MG63 (cell line): ENCODE results near the gene TAF1C. TPM values are rescaled to one million over a fixed set of nuclear protein-coding genes. Genes with fewer than 3 reads are reported as not detected.

Source experiments
- DNase-seq: peaks from one replicate; pipeline ENCODE4 v3.0.0-alpha.2; 2020
- H3K27me3 ChIP-seq: fragments of 250-450 bp; sonication (Bioruptor Pico); 2 replicates; pipeline ENCODE4 v1.5.1; 2020; ENCODE audit warnings: mild to moderate bottlenecking, moderate library complexity
- H3K36me3 ChIP-seq: fragments of 250-450 bp; sonication (Bioruptor Pico); 2 replicates; pipeline ENCODE4 v1.5.1; 2020; ENCODE audit warnings: mild to moderate bottlenecking, moderate library complexity
- H3K4me3 ChIP-seq: fragments of 250-450 bp; sonication (Bioruptor Pico); 2 replicates; pipeline ENCODE4 v1.5.1; 2020; ENCODE audit warnings: mild to moderate bottlenecking, moderate library complexity
- H3K9me3 ChIP-seq: fragments of 250-450 bp; sonication (Bioruptor Pico); 2 replicates; pipeline ENCODE4 v1.5.1; 2020; ENCODE audit warnings: mild to moderate bottlenecking, moderate library complexity
- total RNA-seq: library from RNA; depleted of rRNA; stranded (reverse); fragments of >200 nt; shearing (Covaris generic); gene quantifications from 2 replicates; pipeline ENCODE4 v1.2.3, GENCODE V29; 2014; ENCODE audit warnings: low replicate concordance

TAF1C gene
- total RNA-seq, 1 experiment from 2014 or later: 16.6 TPM

GRCh38 chr16:84155771-84156170 lies 31.1 kb downstream of the TAF1C start:
- Histone ChIP-seq H3K9me3 (no peaks in the 10 kb centered on the region), H3K27me3 (no peaks in the 10 kb centered on the region), H3K36me3 (no peaks in the 10 kb centered on the region), H3K4me3 (no peak overlapping the region)
- no peak for DNase-seq

DNA sequence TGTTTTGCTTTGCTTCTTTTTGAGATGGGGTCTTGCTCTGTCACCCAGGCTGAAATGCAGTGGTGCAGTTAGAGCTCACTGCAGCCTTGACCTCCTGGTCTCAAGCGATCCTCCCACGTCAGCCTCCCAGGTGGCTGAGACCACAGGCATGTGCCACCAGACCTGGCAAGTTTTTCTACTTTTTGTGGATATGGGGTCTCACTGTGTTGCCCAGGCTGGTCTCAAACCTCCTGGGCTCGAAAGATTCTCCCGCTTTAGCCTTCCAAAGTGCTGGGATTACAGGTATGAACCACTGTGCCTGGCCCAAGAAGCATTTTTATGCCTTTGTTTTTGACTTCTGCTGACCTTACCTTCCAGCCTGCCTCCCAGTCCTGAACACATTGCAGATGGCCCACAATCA lies 31.6 kb downstream of the TAF1C start:
- no peaks in the 10 kb centered on the region for H3K27me3 ChIP-seq
- H3K36me3 ChIP-seq: no peaks in the 10 kb centered on the region
- H3K9me3 ChIP-seq: no peaks in the 10 kb centered on the region
- no peak overlapping the region for H3K4me3 ChIP-seq
- no peak for DNase-seq

DNA sequence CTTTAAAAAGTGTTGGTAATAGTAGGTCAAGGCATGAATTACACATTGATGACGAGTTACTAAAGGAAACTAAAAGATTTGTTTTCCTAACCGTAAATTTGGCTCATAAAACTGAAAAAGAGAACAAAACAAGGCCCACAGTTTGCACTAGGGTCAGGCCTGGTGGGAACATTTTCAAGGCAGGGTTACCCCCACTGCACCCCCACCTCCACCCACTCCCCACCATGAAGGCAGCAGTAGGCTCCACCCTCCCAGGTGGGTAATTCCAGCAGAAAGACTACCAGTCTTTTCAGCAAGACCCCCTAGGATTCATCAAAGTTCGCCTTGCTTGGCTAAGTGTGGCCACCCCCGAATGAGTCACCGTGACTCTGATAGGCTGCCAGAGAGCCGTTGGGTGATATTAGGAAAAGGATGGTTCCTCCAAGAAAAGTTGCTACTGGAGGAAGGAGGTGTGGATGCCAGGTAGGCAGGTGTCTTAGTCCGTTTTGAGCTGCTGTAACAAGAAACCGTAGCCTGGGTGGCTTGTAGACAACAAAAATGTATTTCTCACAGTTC lies 33.1 kb downstream of the TAF1C start:
- Histone ChIP-seq H3K27me3 (no peaks in the 10 kb centered on the region), H3K36me3 (no peaks in the 10 kb centered on the region)
- peak; percentile 12 for DNase-seq

GRCh38 chr16:84150926-84151325 lies 35.9 kb downstream of the TAF1C start:
- no peaks in the 10 kb centered on the region for H3K36me3 ChIP-seq
- no peaks in the 10 kb centered on the region for H3K27me3 ChIP-seq
- no peak overlapping the region for H3K4me3 ChIP-seq
- H3K9me3 ChIP-seq: no peaks in the 10 kb centered on the region
- no peak for DNase-seq

More for the DNA sequence above, 33.1 kb downstream of the TAF1C start:
- no peaks in the 10 kb centered on the region for H3K9me3 ChIP-seq
- H3K4me3 ChIP-seq: no peak overlapping the region

DNA sequence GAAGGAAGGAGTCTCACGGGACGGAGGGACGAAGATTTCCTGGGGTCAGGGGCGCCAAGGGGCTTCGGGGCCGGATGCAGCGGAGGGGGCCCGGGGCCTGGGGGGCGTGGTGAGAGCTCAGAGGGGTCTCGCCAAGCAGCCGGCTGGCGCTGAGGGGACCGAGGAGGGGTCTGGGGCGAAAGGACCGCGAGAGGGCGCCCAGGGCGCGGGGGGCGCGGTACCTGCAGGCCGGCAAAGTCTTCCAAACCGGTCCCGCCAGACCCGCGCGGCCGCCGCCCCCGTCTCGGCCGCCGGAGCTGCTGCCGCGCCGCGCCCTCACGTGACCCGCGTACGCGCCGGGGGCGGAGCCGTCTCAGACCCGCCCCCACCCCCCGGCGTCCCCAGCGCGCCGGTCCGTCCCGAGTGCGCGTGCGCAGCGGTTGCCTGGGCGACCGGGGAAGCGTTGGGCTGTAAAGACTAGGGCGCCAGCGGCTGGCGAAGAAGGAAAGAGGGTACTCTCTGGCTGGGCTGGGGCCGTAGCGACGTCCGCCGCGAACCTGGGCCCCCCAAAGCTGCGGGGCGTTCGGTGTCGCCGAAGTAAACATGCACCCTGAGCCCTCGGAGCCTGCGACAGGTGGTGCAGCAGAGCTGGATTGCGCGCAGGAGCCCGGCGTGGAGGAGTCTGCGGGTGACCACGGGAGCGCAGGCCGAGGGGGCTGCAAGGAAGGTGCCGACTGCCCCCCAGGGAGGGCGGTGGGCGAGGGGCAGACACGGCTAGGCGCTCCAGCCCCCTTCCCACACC lies 41.8 kb downstream of the TAF1C start, which contains the start of the genes DNAAF1 and HSDL1:
Gene DNAAF1, plus strand, starts transcription at position 450 of the 781 bp plus-strand sequence. Its CDS starts 133 bp downstream, at position 583.
Gene HSDL1, minus strand, starts transcription at position 319 of the 781 bp plus-strand sequence. CDS start 13,856 bp downstream, outside the sequence.
- peak; percentile 70 for DNase-seq
- no peaks in the 10 kb centered on the region for H3K9me3 ChIP-seq

DNA sequence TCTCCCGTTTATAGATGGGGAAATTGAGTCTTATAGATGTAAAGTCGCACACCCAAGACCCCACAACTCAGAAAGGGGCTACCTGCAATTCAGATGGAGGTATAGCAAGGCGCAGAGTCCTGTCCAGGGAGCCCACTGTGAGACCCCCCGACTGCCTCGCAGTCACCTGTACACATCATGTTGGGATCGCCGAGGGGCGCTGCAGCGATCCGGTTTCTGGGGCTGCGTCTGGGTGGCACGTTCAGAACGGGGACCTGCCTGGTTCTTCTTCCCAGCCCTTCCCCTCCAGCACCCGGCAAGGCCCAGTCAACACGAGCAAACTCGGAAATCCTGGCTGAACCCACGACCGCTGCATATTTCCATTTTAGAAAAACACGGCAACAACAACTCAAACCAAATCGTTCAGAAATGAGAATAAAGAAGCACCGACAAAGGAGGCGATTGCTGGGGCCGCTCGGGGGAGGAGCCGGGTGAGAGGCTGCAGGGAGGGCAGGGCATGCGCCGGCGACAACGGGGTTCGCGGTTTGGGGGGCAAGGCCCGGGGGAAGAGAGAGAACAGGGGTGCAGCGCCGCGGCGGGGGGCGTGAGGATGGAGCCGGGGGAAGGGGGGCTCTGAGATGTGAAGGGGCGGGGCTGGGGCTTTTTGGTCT lies 42.5 kb downstream of the TAF1C start:
- H3K27me3 ChIP-seq: no peaks in the 10 kb centered on the region
- no peaks in the 10 kb centered on the region for H3K9me3 ChIP-seq
- DNase-seq: peak; percentile 4
- peak overlapping the region; percentile 57 for H3K4me3 ChIP-seq
- no peaks in the 10 kb centered on the region for H3K36me3 ChIP-seq

More for the DNA sequence above, 41.8 kb downstream of the TAF1C start, which contains the start of the genes DNAAF1 and HSDL1:
- H3K4me3 ChIP-seq: peak within 1 kb of the TSS; percentile 57
- H3K36me3 ChIP-seq: no peaks in the 10 kb centered on the region
- no peaks in the 10 kb centered on the region for H3K27me3 ChIP-seq

GRCh38 chr16:84143784-84144199 lies 43.1 kb downstream of the TAF1C start:
- H3K27me3 ChIP-seq: no peaks in the 10 kb centered on the region
- H3K4me3 ChIP-seq: peak overlapping the region; percentile 57
- no peaks in the 10 kb centered on the region for H3K36me3 ChIP-seq
- DNase-seq: no peak
- H3K9me3 ChIP-seq: no peaks in the 10 kb centered on the region

GRCh38 chr16:84143081-84143480 lies 43.8 kb downstream of the TAF1C start:
- no peaks in the 10 kb centered on the region for H3K9me3 ChIP-seq
- H3K4me3 ChIP-seq: no peak overlapping the region
- no peak for DNase-seq
- H3K36me3 ChIP-seq: no peaks in the 10 kb centered on the region
- no peaks in the 10 kb centered on the region for H3K27me3 ChIP-seq

- H3K9me3 ChIP-seq: no peaks in the 10 kb centered on the region
- DNase-seq: no peak
- no peaks in the 10 kb centered on the region for H3K27me3 ChIP-seq
- no peak overlapping the region for H3K4me3 ChIP-seq
- no peaks in the 10 kb centered on the region for H3K36me3 ChIP-seq
Measured at GRCh38 chr16:84141143-84141670, 45.6 kb downstream of the TAF1C start.

DNA sequence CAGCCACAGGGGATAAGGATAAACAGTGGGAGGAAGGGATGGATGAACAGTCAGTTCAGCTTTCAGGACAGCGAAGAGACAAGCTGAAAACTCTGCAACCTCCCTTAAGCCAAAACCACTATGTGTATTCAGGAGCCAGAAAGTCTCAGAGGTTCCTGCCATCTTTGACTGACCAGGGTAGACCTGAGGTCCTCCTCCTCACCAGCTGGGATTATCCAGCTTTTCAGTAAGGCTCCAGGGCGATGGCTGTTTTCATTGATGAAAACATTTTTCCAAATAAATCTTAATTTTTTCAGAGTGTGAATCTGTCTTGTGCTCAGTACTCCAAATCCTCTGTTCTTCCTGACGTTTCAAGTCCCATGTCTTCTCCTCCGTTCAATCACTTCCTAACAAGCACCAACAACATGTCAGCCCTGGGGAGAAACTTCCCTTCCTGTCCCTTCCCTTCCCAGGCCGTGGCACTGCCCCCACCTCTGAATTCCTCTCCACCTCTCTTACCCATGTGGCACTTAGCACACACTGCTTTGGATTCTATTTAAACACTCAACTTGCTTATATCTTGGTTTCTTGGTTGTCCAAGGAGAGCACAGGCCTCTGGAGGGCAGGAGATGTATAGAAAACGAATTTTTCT lies 47.1 kb downstream of the TAF1C start:
- DNase-seq: no peak
- no peak overlapping the region for H3K4me3 ChIP-seq
- no peaks in the 10 kb centered on the region for H3K9me3 ChIP-seq
- H3K27me3 ChIP-seq: no peaks in the 10 kb centered on the region
- no peaks in the 10 kb centered on the region for H3K36me3 ChIP-seq

- Histone ChIP-seq H3K36me3 (no peaks in the 10 kb centered on the region), H3K27me3 (no peaks in the 10 kb centered on the region), H3K4me3 (no peak overlapping the region), H3K9me3 (no peaks in the 10 kb centered on the region)
- DNase-seq: no peak
Measured at GRCh38 chr16:84138824-84139627, 47.8 kb downstream of the TAF1C start.

DNA sequence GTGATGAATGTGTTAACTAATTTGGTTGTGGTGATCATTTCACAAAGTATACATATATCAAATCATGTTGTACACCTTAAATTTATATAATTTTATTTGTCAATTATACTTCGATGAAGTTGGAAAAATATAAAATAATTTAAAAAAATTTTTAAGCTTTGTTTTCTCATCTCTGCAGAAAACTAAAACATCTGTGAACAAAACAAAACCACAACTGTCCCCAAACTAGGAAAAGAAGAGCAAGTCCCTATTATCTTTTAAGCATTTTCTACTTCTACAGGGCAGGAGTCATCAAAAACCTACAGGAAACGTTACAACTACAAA lies 48.4 kb downstream of the TAF1C start:
- Histone ChIP-seq H3K9me3 (no peaks in the 10 kb centered on the region), H3K27me3 (no peaks in the 10 kb centered on the region), H3K36me3 (no peaks in the 10 kb centered on the region), H3K4me3 (no peak overlapping the region)
- no peak for DNase-seq

DNA sequence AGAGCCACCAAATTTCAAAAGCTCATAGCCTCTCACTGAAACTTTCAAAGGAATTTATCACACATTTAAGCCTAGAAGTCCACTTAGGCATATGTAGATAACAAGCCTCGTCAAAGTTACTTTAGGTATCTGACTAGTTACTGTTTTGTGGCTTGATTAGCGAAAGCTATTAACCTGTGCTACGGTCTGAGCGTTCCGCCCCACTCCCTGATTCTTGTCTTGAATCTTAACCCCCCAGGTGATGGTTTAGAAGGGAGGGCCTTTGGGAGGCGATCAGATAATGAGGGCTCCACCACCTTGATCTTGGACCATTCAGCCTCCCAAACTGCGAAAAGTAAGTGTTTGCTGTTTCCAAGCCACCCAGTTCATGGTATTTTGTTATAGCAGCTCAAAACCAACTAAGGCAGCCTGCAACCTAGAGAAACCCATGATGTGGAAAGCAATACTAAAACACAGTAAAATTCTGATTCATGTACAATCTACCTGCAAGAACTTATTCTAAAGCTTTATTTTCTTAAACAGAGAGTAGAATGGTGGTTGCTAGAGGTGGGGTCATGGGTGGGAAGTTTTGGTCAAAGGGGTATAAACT lies 49.0 kb downstream of the TAF1C start:
- no peak overlapping the region for H3K4me3 ChIP-seq
- DNase-seq: no peak
- no peaks in the 10 kb centered on the region for H3K36me3 ChIP-seq
- H3K27me3 ChIP-seq: no peaks in the 10 kb centered on the region
- no peaks in the 10 kb centered on the region for H3K9me3 ChIP-seq

GRCh38 chr16:84137287-84137686 lies 49.6 kb downstream of the TAF1C start:
- H3K4me3 ChIP-seq: no peak overlapping the region
- no peaks in the 10 kb centered on the region for H3K9me3 ChIP-seq
- DNase-seq: no peak
- no peaks in the 10 kb centered on the region for H3K27me3 ChIP-seq
- H3K36me3 ChIP-seq: no peaks in the 10 kb centered on the region

- no peak overlapping the region for H3K4me3 ChIP-seq
- H3K27me3 ChIP-seq: no peaks in the 10 kb centered on the region
- DNase-seq: no peak
Measured at GRCh38 chr16:84136331-84137125, 50.3 kb downstream of the TAF1C start.

More at GRCh38 chr16:84136331-84137125, 50.3 kb downstream of the TAF1C start:
- H3K9me3 ChIP-seq: no peaks in the 10 kb centered on the region
- H3K36me3 ChIP-seq: no peaks in the 10 kb centered on the region
